Measurements from ENCODE around the gene CYP2A7. TPM values are rescaled to one million over a fixed set of nuclear protein-coding genes. Genes with fewer than 3 reads are reported as not detected.
"Not testable (repeated sequence)": the region's sequence is repeated elsewhere in the genome, so short reads cannot be mapped to it uniquely, and the experiment has no call there.

CYP2A7 gene
- total RNA-seq, 1 donor from 2014 or later = not detected

DNA sequence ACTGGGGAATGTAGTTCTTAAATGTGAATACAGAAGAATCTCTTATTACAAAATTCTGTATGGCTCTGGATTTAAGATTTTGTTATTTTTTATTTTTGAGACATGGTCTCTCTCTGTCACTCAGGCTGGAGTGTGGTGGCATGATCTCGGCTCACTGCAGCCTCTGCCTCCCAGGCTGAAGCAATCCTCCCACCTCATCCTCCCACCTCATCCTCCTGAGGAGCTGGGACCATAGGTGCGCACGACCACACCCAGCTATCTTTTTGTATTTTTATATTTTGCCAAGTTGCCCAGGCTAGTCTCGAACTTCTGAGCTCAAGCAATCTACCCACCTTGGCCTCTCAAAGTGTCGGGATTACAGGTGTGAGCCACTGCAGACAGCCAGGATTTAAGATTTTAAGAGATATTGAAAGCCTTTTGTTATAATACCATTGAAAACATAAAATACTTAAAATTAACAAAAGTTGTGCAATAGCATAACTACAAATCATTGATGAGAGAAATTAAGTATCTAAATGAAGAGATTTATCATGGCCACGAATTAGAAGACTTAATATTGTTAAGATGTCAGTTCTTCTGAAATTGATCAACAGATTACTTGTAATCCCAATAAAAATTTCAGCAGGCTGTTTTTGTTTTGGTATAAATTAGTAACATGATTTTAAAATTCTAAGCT lies 45.1 kb downstream of the CYP2A7 start:
- Mint-ChIP-seq H3K36me3 (ENCODE audit: low read depth, unreplicated experiment) (no peaks in the 10 kb centered on the region), H3K4me3 (ENCODE audit: unreplicated experiment) (no peak overlapping the region), H3K27ac (ENCODE audit: unreplicated experiment) (no peak overlapping the region), H3K4me1 (ENCODE audit: unreplicated experiment) (no peaks in the 10 kb centered on the region), H3K9me3 (ENCODE audit: unreplicated experiment) (no peaks in the 10 kb centered on the region), H3K27me3 (ENCODE audit: unreplicated experiment) (peaks cover 1% of the 10 kb centered on the region)
- TF ChIP-seq CTCF (IDR thresholded peaks at IDR 0.05; ENCODE audit: unreplicated experiment) = no peak
- no peak for DNase-seq (ENCODE audit: low spot score)

DNA sequence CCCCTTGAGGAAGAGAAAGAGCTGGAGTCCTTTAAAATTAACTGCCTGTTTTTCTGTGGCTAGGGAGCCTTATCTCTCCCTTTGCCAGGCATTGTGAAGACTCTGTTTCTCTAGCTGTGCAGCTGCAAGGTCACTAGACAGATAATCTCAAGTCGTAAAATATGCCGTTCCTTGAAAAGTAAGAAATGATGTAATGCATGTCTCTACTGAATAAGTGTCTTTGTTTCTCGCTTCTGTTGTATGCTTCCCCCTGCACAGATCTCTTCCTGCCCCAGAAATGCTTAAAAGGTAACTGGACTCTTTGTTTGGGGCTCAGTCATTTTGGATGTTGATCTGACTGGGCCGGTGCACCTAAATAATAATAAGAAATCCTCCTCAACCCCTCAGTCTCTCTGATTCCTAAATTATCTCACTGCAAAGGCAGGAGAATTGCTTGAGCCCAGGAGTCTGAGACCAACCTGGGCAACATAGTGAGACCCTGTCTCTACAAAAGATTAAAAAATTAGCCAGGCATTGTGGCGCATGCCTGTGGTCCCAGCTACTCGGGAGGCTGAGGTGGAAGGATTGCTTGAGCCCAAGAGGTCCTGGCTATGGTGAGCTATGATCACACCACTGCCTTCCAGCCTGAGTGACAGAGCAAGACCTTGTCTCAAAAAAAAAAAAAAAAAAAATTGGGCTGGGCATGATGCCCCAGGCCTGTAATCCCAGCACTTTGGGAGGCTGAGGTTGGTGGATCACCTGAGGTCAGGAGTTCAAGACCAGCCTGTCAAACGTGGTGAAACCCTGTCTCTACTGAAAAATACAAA lies 48.1 kb downstream of the CYP2A7 start:
- H3K27ac Mint-ChIP-seq (ENCODE audit: unreplicated experiment) = not testable (repeated sequence)

GRCh38 chr19:40832431-40832790 lies 49.6 kb downstream of the CYP2A7 start:
- not testable (repeated sequence) for H3K36me3 Mint-ChIP-seq (ENCODE audit: low read depth, unreplicated experiment); H3K4me1 Mint-ChIP-seq (ENCODE audit: unreplicated experiment); DNase-seq (ENCODE audit: low spot score); H3K4me3 Mint-ChIP-seq (ENCODE audit: unreplicated experiment); H3K27me3 Mint-ChIP-seq (ENCODE audit: unreplicated experiment); H3K9me3 Mint-ChIP-seq (ENCODE audit: unreplicated experiment); H3K27ac Mint-ChIP-seq (ENCODE audit: unreplicated experiment)

More for the DNA sequence above, 48.1 kb downstream of the CYP2A7 start:
- H3K27me3 Mint-ChIP-seq (ENCODE audit: unreplicated experiment); H3K36me3 Mint-ChIP-seq (ENCODE audit: low read depth, unreplicated experiment); DNase-seq (ENCODE audit: low spot score); H3K9me3 Mint-ChIP-seq (ENCODE audit: unreplicated experiment); H3K4me1 Mint-ChIP-seq (ENCODE audit: unreplicated experiment); H3K4me3 Mint-ChIP-seq (ENCODE audit: unreplicated experiment): not testable (repeated sequence)

GRCh38 chr19:40831502-40832430 lies 50.3 kb downstream of the CYP2A7 start:
- Mint-ChIP-seq H3K4me3 (ENCODE audit: unreplicated experiment) (no peak overlapping the region), H3K27ac (ENCODE audit: unreplicated experiment) (no peak overlapping the region), H3K9me3 (ENCODE audit: unreplicated experiment) (no peaks in the 10 kb centered on the region), H3K27me3 (ENCODE audit: unreplicated experiment) (peaks cover 5% of the 10 kb centered on the region), H3K4me1 (ENCODE audit: unreplicated experiment) (no peaks in the 10 kb centered on the region), H3K36me3 (ENCODE audit: low read depth, unreplicated experiment) (peaks cover 7% of the 10 kb centered on the region)
- no peak for DNase-seq (ENCODE audit: low spot score)
- no peak for TF ChIP-seq CTCF (IDR thresholded peaks at IDR 0.05; ENCODE audit: unreplicated experiment)

GRCh38 chr19:40830741-40831140 lies 51.3 kb downstream of the CYP2A7 start:
- not testable (repeated sequence) for H3K4me1 Mint-ChIP-seq (ENCODE audit: unreplicated experiment); H3K27ac Mint-ChIP-seq (ENCODE audit: unreplicated experiment); H3K27me3 Mint-ChIP-seq (ENCODE audit: unreplicated experiment); H3K9me3 Mint-ChIP-seq (ENCODE audit: unreplicated experiment); H3K4me3 Mint-ChIP-seq (ENCODE audit: unreplicated experiment); DNase-seq (ENCODE audit: low spot score)
- peaks cover 10% of the 10 kb centered on the region for H3K36me3 Mint-ChIP-seq (ENCODE audit: low read depth, unreplicated experiment)

GRCh38 chr19:40829205-40829604 lies 52.8 kb downstream of the CYP2A7 start:
- H3K4me1 Mint-ChIP-seq (ENCODE audit: unreplicated experiment) = no peaks in the 10 kb centered on the region
- no peaks in the 10 kb centered on the region for H3K9me3 Mint-ChIP-seq (ENCODE audit: unreplicated experiment)
- H3K36me3 Mint-ChIP-seq (ENCODE audit: low read depth, unreplicated experiment) = peaks cover 10% of the 10 kb centered on the region
- TF ChIP-seq CTCF (IDR thresholded peaks at IDR 0.05; ENCODE audit: unreplicated experiment) = no peak
- H3K27ac Mint-ChIP-seq (ENCODE audit: unreplicated experiment) = no peak overlapping the region
- H3K27me3 Mint-ChIP-seq (ENCODE audit: unreplicated experiment) = peaks cover 8% of the 10 kb centered on the region
- H3K4me3 Mint-ChIP-seq (ENCODE audit: unreplicated experiment) = no peak overlapping the region
- DNase-seq (ENCODE audit: low spot score) = no peak

Measured in endothelial cell (in vitro differentiated cells).